Mucosa of stomach (tissue), 1 donor: Measurements from ENCODE around the gene APOL4.
A peak's percentile ranks its signal among the peaks of the same experiment; 100 is the strongest.
"Not testable (repeated sequence)": the region's sequence is repeated elsewhere in the genome, so short reads cannot be mapped to it uniquely, and the experiment has no call there.

Experiments used
- H3K27me3 ChIP-seq: one replicate; pipeline ENCODE4 v1.7.0; 2013; ENCODE audit warnings: mild to moderate bottlenecking, low read length; ENCODE audit not compliant: control insufficient read depth, insufficient read depth
- H3K36me3 ChIP-seq: one replicate; pipeline ENCODE4 v1.7.0; 2013; ENCODE audit warnings: low read length; ENCODE audit not compliant: control insufficient read depth, insufficient read depth
- H3K4me1 ChIP-seq: one replicate; pipeline ENCODE4 v1.7.0; 2013; ENCODE audit warnings: mild to moderate bottlenecking, low read length; ENCODE audit not compliant: control insufficient read depth, insufficient read depth
- H3K4me3 ChIP-seq: one replicate; pipeline ENCODE4 v1.7.0; 2013; ENCODE audit warnings: low read length
- H3K9ac ChIP-seq: one replicate; pipeline ENCODE4 v1.7.0; 2013; ENCODE audit warnings: mild to moderate bottlenecking, low read length, moderate library complexity
- H3K9me3 ChIP-seq: one replicate; pipeline ENCODE4 v1.7.0; 2013; ENCODE audit warnings: mild to moderate bottlenecking, low read length, moderate library complexity; ENCODE audit not compliant: control insufficient read depth
- donor health status: Pancreatic carcinoma.

APOL4 gene, protein sequence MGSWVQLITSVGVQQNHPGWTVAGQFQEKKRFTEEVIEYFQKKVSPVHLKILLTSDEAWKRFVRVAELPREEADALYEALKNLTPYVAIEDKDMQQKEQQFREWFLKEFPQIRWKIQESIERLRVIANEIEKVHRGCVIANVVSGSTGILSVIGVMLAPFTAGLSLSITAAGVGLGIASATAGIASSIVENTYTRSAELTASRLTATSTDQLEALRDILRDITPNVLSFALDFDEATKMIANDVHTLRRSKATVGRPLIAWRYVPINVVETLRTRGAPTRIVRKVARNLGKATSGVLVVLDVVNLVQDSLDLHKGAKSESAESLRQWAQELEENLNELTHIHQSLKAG

DNA sequence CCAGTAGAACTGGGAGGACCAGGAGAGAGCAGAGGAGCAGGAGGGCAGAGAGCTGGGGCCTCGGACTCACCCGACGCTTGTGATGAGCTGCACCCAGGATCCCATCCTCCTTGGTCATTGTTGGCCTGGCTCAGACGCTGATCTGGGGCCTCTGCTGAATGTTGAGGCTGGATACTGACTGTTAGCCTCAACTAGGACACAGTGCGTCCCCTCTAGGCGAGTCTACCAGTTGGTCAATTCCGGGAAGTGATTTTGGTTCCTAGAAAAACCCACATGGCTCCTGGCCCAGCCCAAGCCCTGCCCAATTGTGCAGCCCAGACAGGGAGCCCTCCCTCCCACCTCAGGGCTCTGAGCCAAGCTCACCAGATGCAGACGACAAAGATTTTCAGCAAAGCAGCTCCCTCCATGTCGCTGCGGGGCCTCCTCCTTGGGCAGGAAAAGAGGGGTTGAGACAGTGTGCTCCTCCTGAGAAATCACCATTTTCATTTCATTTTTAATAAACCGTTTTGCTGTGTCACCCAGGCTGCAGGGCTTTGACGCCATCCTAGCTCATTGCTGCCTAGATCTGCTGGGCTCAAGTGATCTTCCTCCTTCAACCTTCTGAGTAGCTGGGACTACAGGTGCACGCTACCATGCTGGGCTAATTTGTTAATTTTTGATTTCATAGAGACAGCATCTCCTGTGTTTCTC, at the start of gene APOL4:
TSS of gene APOL4 (minus strand) at position 180 of the 690 bp plus-strand sequence. CDS start at position 105, 75 bp downstream.
- H3K36me3 ChIP-seq = no peaks in the 10 kb centered on the region
- H3K27me3 ChIP-seq = no peaks in the 10 kb centered on the region
- no peaks in the 10 kb centered on the region for H3K9me3 ChIP-seq
- peak within 1 kb of the TSS; percentile 55 for H3K9ac ChIP-seq
- no peak within 1 kb of the TSS for H3K4me3 ChIP-seq
- H3K4me1 ChIP-seq = peaks cover 22% of the 10 kb centered on the region

DNA sequence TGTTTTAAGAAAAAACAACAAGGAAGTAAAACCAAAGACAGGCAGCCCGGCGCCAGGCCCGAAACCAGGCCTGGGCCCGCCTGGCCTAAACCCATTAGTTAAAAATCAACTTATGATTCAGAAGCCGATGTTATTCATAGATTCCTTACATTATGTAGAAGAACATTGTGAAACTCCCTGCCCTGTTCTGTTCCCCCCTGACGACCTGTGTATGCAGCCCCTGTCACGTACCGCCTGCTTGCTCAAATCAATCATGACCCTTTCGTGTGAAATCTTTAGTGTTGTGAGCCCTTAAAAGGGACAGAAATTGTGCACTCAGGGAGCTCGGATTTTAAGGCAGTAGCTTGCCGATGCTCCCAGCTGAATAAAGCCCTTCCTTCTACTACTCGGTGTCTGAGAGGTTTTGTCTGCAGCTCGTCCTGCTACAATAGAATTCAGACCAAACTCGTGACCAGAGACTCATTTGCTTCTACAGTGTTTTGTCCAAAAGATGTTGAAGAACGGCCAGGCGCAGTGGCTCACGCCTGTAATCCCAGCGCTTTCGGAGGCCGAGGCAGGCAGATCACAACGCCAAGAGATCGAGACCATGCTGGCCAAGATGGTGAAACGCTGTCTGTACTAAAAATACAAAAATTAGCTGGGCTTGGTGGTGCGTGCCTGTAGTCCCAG, 48.8 kb upstream of the APOL4 start:
- H3K9ac ChIP-seq = peak overlapping the region; percentile 22
- not testable (repeated sequence) for H3K9me3 ChIP-seq, H3K27me3 ChIP-seq, H3K4me3 ChIP-seq, H3K36me3 ChIP-seq
- H3K4me1 ChIP-seq = peaks cover 45% of the 10 kb centered on the region

DNA sequence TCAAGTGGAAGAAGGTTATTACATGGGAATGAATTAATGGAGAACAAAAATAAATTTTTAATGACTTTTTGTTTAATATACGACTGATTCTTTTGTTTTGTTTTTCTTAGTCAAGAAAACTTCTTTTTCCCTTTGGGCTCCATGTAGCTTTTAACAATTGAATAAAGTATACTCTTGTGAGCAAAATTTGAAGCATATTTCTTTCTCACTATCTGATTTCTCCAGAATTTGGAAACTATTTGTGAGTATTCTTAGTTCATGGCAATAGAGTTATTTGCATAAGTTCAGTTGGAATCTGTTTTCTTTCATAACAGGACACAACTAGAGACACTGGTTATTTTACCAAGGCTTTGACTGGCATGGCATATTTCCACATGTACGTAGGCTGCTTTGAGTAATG, 47.6 kb upstream of the APOL4 start:
- Histone ChIP-seq H3K4me1 (peaks cover 33% of the 10 kb centered on the region), H3K9ac (no peak overlapping the region), H3K27me3 (no peaks in the 10 kb centered on the region), H3K9me3 (no peaks in the 10 kb centered on the region), H3K4me3 (no peak overlapping the region), H3K36me3 (no peaks in the 10 kb centered on the region)

DNA sequence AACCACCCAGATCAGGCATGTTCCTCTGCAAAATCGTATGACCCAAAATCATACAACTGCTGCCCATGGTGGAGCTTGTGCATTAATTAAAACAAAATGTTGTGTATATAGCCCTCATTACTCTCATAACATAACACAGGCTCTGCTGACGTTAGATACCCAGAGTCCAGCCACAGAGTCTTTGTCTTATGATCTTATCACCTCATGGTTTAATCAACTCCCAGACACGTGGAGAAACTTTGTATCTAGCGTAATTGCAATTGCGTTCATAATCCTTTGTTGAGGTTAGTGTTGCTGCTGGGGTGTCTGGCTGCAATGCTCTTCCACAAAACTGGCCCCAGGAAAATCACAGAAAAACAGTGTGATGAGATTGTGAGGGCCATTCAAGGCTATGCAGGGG, 46.3 kb upstream of the APOL4 start:
- H3K9ac ChIP-seq = no peak overlapping the region
- no peaks in the 10 kb centered on the region for H3K27me3 ChIP-seq
- no peaks in the 10 kb centered on the region for H3K36me3 ChIP-seq
- peaks cover 24% of the 10 kb centered on the region for H3K4me1 ChIP-seq
- no peaks in the 10 kb centered on the region for H3K9me3 ChIP-seq
- H3K4me3 ChIP-seq = no peak overlapping the region

DNA sequence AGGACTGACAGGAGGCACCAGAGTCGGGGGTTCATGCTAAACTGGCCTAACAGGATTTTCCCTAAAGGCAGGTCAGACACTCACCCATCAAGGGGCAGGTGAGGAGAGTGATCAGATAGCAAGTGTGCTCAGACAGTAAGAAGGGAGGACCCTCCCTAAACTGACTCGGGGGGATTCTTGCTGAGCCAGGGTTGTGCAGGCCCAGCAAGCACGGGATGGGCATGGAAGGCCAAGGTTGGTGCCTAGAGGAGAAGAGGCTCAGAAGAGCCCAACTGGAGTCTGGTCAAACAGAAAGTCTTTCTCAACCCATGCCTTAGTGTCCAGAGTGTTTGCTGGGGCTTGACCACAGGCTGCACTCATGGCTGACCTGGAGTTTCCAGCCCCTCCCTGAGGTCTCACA, 45.1 kb upstream of the APOL4 start:
- H3K4me3 ChIP-seq = no peak overlapping the region
- no peak overlapping the region for H3K9ac ChIP-seq
- H3K4me1 ChIP-seq = peaks cover 18% of the 10 kb centered on the region
- H3K9me3 ChIP-seq = no peaks in the 10 kb centered on the region
- H3K36me3 ChIP-seq = no peaks in the 10 kb centered on the region
- H3K27me3 ChIP-seq = no peaks in the 10 kb centered on the region

DNA sequence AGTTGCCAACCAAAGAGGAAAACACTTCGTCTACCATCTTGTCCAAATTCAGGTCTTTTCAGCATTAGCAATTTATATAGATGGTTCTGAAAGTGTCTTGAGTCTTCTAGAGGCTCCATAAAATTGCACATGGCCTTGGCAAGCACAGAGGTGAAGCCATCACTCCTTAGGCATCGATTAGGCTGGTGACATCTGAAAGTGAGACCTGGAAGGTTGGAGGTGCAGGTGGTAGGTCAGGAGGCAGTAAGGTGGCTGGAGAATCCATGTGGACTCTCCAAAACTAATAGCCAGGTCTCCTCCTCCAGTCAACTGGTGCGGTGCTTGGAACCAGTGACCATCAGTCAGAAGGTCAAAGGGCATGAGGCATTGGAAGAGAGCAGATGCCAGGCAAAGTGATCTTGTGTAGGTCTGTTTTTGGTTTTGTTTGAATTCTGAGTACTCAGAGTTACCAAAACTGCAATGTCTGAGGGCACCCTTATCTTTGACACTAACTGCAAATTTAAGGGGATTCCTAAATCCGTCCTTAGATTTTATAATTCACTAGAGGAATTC, 44.3 kb upstream of the APOL4 start:
- Histone ChIP-seq H3K36me3 (no peaks in the 10 kb centered on the region), H3K4me3 (no peak overlapping the region), H3K4me1 (peaks cover 15% of the 10 kb centered on the region), H3K9me3 (no peaks in the 10 kb centered on the region), H3K27me3 (no peaks in the 10 kb centered on the region), H3K9ac (no peak overlapping the region)

DNA sequence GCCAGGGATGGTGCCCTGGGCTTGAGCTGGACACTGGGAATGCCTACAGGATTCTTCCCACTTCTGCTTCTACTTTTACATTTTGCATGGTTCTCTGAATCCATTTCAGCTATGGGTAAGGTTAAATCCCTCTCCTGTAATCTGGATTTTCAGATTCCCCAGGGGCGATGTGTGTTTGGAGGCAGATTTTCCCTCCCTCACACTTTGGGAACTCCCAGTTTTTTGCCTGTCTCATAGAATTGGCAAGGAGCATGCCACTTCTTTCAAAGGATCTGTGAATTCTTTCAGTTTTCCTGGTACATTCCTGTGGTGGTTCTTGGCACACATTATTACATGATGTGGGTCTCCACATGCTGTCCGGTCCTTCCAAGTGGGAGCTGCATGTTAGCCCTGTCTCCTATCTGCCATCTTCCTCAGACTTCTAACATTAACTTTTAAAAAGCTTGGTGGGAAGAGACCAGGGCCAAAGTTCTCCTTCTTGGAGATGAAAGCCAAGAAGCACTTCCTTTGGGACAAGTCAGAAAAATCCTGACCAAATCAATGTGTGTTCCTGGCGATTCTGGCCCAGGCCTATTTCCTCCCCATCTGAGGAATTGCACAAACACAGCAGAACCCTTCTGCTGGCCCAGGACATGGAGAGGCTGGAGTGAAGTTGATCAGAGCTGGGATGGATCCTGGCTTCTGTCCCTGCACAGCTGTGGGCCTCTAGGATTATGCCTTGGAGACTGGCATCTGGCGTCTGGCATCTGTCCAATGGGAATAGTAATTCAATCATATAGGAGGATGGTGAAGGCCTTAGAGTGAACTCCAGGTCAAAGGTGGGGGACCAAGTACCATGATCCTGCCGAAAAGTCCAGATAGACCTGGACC, 43.1 kb upstream of the APOL4 start:
- Histone ChIP-seq H3K27me3 (no peaks in the 10 kb centered on the region), H3K4me3 (no peak overlapping the region), H3K36me3 (no peaks in the 10 kb centered on the region), H3K9ac (no peak overlapping the region), H3K4me1 (peaks cover 7% of the 10 kb centered on the region), H3K9me3 (no peaks in the 10 kb centered on the region)

DNA sequence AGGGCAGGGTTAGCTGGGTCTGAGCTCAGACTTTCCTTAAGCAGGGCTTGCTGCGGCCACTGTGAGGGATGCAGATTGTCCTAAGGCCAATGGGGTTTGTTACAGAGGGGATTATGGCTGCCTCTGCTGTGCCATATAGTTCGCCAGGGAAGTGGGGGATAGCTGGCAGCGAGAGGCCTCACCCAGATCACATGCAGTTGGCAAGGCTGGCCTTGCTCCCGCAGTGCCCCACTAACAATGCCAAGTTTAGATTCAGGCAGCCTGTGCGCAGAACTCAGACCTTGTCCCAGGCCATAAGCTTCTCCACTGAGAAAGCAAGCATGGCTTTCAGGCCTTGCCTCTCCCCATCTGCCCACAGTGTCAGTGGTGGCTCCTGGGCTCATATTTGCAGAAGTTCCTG, 42.4 kb upstream of the APOL4 start:
- peaks cover 5% of the 10 kb centered on the region for H3K4me1 ChIP-seq
- no peaks in the 10 kb centered on the region for H3K36me3 ChIP-seq
- no peaks in the 10 kb centered on the region for H3K27me3 ChIP-seq
- H3K9me3 ChIP-seq = no peaks in the 10 kb centered on the region
- no peak overlapping the region for H3K9ac ChIP-seq
- no peak overlapping the region for H3K4me3 ChIP-seq

DNA sequence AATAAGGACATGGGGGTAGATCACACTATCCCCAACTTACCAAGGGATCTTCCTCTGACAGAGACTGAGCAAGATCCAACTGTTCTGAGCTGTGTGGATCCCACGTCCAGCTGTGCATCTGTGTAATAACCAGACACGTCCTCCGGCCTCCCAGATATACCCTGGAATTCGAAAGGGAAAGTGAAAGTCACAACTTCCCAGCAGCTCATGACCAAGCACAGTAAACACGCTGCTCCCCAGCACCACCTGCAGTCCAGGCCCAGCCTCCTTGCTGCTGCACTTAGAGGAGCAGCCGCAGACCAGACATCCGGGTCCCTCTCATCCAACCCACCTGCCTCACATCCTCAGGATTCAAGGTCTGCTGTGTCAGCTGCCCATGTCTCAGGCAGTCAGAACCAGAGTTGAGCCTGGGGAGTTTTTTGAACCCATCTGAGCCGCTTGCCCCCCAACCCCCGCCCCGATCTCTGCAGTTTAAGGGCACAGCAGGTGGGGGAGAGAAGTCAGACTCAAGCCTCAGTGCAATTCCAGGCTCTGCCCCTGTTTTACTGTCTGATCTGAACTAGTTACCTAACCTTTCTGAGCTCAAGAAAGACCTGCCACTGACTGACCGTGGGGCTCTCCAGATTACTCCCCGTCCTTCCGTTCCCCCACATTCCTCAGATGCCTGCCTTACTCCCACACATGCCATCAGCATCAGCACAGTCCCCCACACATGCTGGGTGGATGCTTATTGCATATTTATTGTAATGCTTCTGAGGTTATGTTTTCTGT, 38.0 kb upstream of the APOL4 start, which contains the start of gene APOL2:
TSS of gene APOL2 (minus strand) at position 127 of the 771 bp plus-strand sequence. CDS start 6,365 bp downstream, outside the sequence.
- Histone ChIP-seq H3K27me3 (no peaks in the 10 kb centered on the region), H3K4me1 (peaks cover 34% of the 10 kb centered on the region), H3K9ac (peak within 1 kb of the TSS; percentile 84), H3K4me3 (peak within 1 kb of the TSS; percentile 77), H3K36me3 (no peaks in the 10 kb centered on the region), H3K9me3 (no peaks in the 10 kb centered on the region)

DNA sequence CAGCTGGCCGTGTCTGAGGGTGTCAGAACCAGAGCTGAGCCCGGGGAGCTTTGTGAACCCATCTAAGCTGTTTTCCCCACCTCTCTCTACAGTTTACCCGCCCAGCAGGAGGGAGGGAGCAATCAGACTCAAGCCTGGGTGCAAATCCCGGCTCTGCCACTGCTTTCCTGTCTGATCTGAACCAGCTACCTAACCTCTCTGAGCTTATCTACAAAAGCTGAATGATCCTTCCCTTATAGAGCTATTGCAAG, 37.5 kb upstream of the APOL4 start:
- Histone ChIP-seq H3K4me1 (peaks cover 35% of the 10 kb centered on the region), H3K9ac (peak overlapping the region; percentile 84), H3K9me3 (no peaks in the 10 kb centered on the region), H3K36me3 (no peaks in the 10 kb centered on the region), H3K27me3 (no peaks in the 10 kb centered on the region), H3K4me3 (peak overlapping the region; percentile 77)
